ENCODE measurements around the gene BFSP2.

The BFSP2 gene

DNA sequence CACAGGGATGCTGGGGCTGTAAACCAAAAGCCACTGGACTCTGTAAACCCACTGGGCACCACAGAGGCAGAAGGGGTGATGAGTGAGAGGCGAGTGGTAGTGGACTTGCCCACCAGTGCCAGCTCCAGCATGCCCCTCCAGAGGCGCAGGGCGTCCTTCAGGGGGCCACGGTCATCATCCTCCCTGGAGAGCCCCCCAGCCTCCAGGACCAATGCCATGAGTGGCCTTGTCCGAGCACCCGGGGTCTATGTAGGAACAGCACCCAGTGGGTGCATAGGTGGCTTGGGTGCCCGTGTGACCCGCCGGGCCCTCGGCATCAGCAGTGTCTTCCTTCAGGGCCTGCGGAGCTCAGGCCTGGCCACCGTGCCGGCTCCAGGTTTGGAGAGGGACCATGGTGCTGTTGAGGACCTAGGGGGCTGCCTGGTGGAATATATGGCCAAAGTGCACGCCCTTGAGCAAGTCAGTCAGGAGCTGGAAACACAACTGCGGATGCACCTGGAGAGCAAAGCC is at the start of gene BFSP2:
TSS of gene BFSP2 (plus strand) at position 51 of the 510 bp plus-strand sequence. CDS start at position 79, 28 bp downstream.
- DNase-seq: no peak

DNA sequence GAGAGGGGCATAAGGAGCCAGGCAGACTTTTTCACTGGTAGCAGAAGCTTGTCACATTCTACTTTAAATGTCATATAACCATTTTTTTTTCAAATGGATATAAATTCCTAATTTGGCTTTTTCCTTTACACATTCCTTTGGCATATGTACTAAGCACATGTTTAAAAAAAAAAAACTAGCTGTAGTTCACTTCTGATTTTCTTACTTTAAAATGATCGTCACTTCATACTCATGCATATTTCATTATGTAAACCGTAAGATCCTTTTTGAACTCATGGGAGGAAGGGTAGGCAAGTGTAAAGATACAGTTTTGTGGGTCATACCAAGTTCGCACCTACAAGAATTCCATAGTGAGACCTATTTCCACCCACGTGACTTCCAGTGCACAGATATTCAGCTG is 45.1 kb upstream of the BFSP2 start:
- DNase-seq: no peak

- DNase-seq: no peak
Observed at GRCh38 chr3:133360476-133360875, 39.4 kb upstream of the BFSP2 start.

DNA sequence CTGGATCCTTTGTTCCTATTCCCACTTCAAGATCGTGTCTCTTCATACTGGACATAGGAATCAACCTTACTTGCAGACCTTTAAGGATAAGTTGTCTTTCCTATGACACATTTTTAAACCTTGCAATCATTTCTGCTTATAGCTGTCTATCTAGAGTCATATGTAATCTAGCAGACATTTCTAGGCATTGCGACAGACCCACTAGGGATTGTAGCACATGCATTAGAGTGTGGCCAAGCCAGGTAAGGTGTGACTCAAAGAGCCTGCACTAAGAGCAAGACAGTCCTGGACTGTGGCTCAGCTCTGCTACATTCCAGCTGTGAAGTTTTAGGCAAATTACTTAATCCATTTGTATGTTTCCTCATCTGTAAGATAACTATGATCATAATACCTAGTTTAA is 38.8 kb upstream of the BFSP2 start:
- no peak for DNase-seq

DNA sequence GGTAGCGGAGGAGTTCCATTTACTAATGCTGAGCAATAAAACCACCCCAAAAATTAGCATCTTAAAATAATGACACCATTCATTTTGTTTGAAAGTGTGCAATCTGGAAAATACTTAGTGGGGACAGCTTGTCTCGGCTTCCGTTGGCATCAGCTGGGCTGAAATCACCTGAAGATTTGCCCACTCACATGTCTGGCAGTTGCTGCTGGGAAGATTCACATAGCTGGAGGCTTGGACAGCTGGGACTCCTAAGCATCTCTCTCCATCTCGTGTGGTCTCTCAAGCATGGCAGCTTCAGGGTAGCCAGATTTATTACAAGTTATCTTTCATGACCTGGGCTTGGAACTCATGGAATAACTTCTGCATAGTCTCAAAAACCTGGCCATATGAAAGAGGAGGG is 38.4 kb upstream of the BFSP2 start:
- DNase-seq: no peak

GRCh38 chr3:133362539-133362938 is 37.3 kb upstream of the BFSP2 start:
- no peak for DNase-seq

GRCh38 chr3:133364704-133365103 is 35.2 kb upstream of the BFSP2 start:
- no peak for DNase-seq

DNA sequence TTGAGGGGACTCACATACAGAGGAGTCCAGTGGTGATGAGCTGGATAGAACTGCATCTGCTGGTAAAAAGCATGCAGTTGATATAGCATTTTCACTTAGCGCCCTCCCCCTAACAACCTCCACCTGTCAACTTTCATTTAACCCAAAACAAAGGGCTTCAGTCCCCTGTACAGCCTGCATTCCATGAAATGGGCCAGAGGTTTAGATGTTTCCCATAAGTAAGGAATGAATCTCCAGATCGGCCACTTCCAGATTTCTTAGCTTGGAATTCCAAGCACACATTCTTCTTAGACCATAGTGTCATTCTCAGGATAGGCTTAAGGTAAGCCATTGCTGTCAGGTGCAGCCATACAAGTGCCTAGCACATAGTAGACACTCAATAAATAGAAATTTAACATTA is 32.9 kb upstream of the BFSP2 start:
- no peak for DNase-seq

DNA sequence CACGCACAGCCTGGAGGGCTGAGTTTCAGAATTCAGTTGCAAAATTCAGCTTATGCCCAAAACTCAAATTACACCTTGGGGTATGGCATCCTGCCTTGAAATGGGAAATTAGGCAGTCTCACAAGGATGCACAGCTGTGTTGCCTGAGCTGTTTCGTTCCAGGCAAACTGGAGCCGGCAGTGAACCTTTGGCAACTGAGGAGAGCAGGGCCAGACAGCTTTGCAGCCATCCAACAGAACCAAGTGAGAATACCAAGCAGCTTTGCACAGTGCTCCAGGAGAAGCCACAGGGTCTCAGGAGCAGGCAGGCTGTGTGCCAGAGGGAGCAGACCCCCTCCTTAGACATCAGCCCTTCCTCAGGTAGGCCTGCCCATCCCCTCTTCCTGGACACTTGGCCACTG is 32.5 kb upstream of the BFSP2 start:
- DNase-seq: no peak

GRCh38 chr3:133367956-133368355 is 31.9 kb upstream of the BFSP2 start:
- no peak for DNase-seq

DNA sequence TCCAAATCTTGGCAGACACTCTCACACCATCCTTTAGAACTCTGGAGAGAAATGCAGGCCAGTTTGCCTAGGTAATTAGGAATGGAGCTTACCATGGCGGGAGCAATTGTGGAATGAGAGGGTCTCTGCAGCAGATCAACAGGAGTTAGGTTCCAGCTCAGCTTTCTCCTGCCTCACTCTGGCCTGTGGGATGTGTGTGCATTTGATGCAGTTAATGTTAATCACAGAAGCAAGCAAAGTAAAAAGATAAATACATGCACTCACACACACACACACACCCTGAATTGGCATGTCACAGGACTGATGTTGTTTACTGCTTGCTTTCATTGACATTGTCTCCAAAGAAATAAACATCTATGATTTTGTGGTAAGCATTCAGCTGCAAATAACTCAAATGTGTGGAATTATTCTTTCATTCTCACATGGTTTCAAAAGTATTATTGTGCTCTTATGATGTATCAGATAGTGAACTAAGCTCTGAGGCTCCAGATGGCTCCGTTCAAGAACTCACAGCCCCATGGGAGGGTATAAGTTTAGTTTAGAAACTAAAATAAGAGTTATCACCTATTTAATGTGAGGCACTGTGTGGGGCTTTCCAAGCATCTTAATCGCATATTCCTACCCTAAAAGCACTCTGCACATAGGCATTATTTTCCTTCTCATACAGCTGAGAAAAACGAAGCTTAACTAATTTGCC is 31.3 kb upstream of the BFSP2 start:
- no peak for DNase-seq

GRCh38 chr3:133369068-133369440 is 30.8 kb upstream of the BFSP2 start:
- DNase-seq: no peak

DNA sequence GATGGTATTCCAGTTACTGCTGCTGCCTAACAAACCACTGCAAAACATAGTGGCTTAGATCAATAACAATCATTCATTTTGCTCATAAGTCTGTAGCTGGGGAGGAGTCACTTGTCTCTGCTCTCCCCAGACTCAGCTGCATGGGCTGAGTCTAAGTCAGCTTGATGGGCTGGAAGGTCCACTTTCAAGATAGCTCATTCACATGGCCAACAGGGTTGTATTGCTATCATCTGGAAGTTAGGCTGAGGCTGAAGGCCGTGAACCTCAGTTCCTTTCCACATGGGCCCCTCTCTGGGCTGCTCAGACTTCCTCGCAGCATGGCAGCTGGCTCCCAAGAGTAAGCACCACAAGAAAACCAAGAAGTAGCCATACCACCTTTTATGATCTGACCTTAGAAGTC is 28.7 kb upstream of the BFSP2 start:
- DNase-seq: no peak

DNA sequence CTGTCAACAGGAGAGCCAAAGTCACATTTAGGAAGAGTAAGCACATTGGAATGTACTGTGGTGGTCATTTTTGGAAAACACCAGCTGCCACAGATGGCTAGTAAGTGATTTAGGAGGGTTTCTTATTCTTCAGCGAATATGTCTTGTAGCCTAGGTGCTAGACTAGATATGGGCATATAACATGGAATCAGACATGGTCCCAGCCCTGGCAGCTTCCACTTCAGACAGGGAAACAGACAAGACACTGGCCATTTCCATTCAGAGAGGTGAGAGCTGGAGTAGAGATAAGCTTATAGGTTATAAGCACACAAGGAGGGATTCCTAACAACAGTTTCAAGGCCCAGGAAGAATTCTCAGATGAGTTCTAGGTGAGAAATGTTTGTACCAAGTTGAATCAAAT is 28.2 kb upstream of the BFSP2 start:
- DNase-seq: no peak

GRCh38 chr3:133374708-133375402 is 25.0 kb upstream of the BFSP2 start:
- no peak for DNase-seq

DNA sequence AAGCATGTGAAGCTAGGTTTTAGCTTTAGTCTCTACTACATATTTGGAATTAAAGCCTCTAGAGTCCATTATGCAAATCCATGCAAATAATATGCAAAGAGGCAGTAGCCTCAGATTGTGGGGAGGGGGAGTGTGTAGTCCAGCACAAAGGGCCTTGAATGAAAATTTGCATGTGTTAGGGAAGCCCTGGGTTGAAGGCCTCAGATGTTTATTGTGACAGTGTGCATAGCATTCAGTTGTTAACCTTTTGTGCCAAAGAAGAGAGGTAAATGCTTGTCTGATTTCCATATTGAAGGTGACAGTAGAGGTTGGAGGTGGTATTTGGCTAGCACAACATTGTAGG is 24.5 kb upstream of the BFSP2 start:
- no peak for DNase-seq

DNA sequence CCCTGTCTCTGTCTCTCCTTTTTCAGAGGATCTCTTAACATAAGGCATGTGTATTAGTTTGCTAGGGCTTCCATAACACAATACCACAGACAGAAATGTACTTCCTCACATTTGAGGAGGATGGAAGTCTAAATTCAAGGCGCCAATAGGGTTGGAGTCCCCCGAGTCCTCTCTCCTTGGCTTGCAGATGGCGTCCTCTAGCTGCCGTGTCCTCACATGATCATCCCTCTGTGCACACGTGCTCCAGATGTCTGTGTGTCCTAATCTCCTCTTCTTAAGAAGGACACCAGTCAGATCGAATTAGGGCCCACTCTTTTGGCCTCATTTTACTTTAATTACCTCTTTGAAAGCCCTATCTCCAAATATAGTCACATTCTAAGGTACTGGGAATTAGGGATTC is 23.0 kb upstream of the BFSP2 start:
- DNase-seq: no peak

GRCh38 chr3:133377396-133377795 is 22.5 kb upstream of the BFSP2 start:
- DNase-seq: no peak

DNA sequence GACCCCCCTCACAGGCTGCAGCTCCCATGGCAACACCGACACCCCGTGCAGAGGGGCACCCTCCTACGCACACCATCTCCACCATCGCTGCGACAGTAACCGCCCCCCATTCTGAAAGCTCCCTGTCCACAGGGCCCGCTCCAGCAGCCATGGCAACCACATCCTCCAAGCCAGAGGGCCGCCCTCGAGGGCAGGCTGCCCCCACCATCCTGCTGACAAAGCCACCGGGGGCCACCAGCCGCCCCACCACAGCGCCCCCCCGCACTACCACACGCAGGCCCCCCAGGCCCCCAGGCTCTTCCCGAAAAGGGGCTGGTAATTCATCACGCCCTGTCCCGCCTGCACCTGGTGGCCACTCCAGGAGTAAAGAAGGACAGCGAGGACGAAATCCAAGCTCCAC is 19.9 kb upstream of the BFSP2 start:
- DNase-seq: no peak

DNA sequence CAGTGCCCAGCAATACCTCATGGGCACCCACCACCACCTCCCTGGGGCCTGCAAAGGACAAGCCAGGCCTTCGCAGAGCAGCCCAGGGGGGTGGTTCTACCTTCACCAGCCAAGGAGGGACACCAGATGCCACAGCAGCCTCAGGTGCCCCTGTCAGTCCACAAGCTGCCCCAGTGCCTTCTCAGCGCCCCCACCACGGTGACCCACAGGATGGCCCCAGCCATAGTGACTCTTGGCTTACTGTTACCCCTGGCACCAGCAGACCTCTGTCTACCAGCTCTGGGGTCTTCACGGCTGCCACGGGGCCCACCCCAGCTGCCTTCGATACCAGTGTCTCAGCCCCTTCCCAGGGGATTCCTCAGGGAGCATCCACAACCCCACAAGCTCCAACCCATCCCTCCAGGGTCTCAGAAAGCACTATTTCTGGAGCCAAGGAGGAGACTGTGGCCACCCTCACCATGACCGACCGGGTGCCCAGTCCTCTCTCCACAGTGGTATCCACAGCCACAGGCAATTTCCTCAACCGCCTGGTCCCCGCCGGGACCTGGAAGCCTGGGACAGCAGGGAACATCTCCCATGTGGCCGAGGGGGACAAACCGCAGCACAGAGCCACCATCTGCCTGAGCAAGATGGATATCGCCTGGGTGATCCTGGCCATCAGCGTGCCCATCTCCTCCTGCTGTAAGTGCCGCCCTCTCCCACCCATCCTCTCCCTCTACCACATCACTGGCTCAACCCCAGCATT is 19.2 kb upstream of the BFSP2 start:
- no peak for DNase-seq

DNA sequence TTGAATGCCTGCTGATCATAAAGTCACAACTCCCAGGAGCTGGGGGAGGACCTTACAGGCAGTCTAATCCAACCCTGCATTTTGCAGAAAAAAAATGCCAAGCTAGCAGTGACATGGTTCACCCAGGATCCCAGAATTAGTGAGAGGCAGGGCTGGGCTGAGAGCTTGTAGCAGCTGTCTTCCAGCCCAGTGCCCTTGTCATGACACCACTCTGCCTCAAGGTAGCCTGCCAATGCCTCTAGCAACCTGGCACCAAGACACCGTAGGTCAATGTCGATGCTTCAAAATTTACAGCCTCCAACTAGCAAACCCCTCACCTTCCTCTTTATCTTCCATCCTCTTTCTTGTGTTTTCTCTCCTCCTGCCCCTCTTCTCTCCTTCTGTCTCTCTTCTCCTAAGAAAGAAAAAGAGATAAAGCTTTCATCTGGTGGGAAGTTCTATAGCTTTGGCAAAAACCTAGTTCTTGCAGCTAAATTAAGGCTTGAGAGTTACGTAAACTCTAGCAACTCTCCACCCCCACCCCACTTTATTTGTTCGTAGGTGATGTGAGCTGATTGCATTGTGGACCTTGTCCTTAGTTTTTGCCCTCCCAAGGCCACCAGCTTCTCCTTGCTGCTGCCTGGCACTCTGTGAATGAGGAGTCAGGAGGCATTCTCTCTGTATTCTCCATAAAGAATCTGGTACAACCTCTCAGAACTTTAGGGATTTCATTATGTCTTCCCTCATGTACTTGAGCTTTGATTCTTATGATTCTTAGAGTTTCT is 18.3 kb upstream of the BFSP2 start:
- DNase-seq: no peak

GRCh38 chr3:133383175-133383574 is 16.7 kb upstream of the BFSP2 start:
- DNase-seq: no peak

GRCh38 chr3:133383741-133384140 is 16.1 kb upstream of the BFSP2 start:
- DNase-seq: no peak

All from CD4-positive, alpha-beta T cell treated with Interleukin-4 for 1 hour (primary cell).